Tibial nerve (tissue), 3 donors: ENCODE data around the gene OR10H3.

Source experiments
- CTCF ChIP-seq, 5 experiments: fragments of 200-600 bp in 3 of 5; fragments of 450-650 bp in 2 of 5; sonication (generic) in 3 of 5; IDR thresholded peaks; one replicate each; pipeline ENCODE4 v1.5.1; 2016 to 2019; ENCODE audit warnings: antibody characterized with exemption in 5 of 5, mild to moderate bottlenecking in 3 of 5, moderate library complexity in 2 of 5
- POLR2A ChIP-seq, 2 donors: fragments of 450-650 bp; IDR thresholded peaks; one replicate each; pipeline ENCODE4 v1.6.1; 2017; ENCODE audit warnings: antibody characterized with exemption in 2 of 2, mild to moderate bottlenecking in 2 of 2, moderate library complexity in 2 of 2

- TF ChIP-seq CTCF (IDR thresholded peaks at IDR 0.05) (no peak), POLR2A (IDR thresholded peaks at IDR 0.05) (no peak)
These were observed 38.5 kb downstream of the OR10H3 start for GRCh38 chr19:15776264-15776663.
